HG03139 (cell line): Measurements from ENCODE around the gene MYO1H.
A peak's percentile ranks its signal among the peaks of the same experiment; 100 is the strongest.

Experiments
- ATAC-seq: cut with Tn5 transposase; IDR thresholded peaks from one replicate; pipeline ENCODE4 v1.9.1; 2021; ENCODE audit not compliant: unreplicated experiment

Gene MYO1H

DNA sequence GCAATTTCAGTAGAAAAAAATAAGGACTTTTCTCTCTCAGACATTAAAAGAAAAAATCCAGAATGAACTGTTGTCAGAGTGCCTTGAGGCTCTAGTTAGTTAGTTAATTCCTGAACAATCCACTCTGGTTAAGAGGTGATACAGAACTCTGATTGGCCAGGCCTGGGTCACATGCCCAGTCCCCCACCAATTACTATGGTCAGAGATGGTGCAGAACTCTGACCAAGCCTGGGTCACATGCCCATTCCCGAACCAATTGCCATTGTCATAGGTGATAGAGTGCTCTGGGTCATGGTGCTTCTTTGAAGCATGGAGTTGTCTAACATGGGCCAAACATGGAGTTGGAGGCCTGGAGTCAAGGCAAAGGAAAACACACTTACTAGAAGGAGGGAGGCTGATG, 11.1 kb upstream of the MYO1H start:
- ATAC-seq: no peak

DNA sequence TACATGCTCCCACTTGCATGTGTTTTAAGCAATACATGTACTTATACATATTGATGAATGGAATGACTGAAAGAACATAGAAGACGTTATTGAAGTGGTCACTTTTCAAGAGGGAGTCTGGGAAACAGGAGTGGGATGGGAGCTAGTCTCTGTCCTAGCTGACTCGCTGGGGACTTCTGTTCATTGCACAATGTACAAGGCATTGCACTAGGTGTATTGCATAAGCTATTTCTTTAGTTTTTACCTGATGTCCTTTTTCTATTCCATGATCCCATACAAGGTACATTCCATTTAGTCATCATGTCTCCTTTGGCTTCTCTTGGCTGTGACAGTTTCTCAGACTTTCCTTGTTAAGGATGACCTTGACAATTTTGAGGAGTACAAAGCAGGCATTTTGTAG, 4.0 kb upstream of the MYO1H start:
- ATAC-seq: no peak

DNA sequence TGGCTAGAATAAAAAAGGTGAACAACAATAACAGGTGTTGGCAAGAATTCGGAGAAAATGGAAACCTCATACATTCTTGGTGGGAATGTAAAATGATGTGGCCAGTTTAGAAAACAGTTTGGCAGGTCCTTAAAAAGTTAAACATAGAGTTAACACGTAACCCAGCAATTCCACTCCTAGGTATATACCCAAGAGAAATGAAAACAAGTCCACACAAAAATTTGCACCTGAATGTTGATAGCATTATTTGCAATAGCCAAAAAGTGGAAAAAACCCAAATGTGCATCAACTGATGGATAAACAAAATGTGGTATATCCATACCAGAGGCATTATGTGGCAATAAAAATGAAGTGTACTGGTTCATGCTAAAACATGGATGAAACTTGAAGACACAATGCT, 2.3 kb upstream of the MYO1H start:
- ATAC-seq: no peak

DNA sequence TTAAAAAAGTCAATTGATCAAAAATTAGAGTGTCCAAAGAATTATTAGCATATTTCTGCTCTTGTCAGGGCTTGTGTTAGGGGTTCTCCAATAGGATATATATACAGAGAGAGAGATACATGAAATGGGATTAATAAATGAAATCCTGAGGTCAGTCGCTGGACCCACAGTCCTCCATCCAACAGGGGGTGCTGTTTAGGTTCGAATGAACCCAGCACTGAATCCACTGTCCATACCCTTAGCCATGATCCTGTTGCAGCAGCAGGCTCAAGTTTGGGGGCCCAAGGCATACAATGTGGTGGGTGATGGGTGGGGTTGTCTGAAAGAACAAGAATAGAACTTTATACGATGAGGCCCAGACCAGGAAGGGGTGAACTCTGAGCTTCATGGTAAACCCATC, 780 bp upstream of the MYO1H start:
- ATAC-seq: no peak

DNA sequence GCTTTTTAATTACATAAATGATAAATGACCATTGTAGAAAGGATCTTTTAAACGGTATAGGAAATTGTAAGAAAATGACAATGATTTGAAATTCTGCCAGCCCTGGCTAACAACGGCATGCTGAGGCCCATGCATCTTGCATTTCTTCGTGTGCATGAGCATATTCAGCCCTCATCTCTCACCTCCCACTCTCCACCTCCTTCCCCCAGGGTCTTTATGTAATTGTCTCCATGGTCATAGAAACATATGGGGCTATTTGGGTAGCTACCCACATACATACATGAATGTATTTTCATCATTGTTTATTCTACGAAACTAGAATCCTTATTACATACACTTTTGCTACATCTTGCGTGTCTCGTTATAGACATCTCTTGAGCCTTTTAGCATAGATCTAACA, 4.5 kb downstream of the MYO1H start:
- ATAC-seq: no peak

DNA sequence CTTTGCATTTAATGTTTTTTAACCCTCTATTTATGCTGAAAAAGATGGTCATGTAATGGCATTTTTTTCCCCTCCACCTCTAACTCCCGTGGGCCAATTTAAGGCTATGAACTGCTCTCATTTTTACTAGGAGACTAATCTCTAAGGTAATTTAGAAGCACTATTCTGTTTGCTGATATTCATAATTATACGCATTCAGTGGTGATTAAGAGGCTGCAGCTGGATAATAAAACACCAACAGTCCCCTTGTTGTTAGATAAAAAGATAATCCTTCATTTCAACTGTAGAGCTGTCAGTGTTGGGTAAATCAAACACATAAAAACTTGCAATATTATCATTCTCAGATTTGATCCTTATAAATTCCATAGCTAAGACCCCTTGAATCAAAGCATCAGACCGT, 8.9 kb downstream of the MYO1H start:
- ATAC-seq: no peak

DNA sequence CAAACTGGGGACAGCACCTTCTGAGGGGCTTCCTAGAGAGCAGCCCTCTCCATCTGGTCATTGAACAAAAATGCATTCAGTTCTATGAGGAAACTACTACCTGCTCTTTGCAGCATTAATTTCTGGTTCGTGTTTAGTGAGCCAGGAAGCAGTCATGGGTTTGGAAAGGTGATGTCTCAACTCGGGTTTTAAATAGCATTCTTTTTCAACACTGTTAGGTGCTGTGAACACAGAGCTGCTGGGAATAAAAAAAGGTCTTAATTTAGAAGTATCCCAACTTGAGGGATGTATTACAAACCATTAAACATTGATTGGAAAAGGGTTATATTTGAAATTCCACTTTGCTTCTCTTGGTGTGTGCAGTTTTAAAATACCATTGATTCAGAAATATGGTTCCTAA, 9.3 kb downstream of the MYO1H start:
- ATAC-seq: no peak

DNA sequence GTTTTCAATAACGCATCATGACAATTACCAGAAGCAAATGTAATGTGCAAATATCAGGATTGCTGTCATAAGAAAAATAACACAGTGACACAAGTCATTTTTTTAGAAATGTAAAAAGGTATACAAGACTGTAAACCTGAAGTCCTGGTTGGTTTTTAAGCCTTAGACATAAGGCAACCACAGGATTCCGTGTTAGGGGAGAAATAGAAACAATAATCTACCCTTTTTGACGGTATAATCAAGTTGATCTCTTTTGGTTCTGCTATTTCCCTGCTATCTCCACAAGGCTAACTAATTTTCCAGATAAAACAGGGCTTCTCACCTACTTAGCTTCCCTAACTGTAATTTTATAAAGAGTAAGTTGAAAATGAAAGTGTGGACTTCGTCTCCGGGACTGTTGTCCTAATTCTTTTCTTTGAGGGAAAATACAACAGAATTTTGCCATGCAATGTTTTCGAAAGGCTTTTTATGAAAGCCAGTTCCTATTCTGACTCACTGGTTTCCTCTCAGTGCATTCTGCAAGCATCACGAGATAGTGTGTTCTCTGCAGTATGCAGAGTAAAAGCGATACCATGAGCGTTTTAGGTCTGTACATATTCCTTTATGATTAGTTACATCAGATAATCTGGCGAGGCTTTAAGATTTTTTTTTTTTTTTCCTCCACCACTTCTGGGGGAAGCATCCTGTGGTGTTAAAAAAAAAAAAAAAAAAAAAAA, 10.6 kb downstream of the MYO1H start:
- ATAC-seq: peak; percentile 60

DNA sequence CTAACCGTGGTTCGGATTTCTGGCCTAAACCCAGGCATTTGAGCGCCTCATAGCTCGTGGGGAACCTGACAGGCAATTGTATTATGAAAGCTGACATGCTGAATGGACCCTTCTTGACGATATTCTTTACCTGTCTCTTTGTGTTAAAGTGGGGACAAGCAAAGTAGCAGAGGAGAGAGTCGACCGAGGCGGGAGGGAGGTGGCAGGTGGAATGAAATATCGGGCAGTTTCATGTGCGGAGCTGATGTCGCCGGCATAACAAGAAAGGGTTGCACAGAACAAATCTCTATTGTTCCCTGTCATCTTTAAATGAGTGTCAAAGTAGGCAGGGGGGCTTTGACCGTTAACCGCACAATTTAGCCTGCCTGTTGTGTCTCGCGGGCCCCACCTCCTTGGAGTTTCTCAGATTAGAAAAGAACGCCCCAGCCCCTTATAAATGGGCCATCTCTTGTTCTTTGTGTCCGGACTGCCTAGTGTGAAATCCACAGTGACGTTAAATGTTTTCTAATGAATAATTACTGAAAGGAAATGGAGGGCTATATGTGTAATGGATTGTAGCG, 11.5 kb downstream of the MYO1H start:
- ATAC-seq: no peak

DNA sequence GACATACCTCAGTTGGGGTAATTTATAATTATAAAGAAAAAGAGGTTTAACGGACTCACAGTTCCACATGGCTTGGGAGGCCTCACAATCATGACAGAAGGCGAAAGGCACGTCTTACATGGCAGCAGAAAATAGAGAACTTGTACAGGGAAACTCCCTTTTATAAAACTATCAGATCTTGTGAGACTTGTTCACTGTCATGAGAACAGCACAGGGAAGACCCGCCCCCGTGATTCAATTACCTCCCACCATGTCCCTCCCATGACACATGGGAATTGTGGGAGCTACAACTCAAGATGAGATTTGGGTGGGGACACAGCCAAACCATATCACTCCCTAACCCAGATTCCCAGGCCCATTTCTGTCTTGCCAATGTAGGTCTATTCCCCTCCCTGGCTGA, 22.1 kb downstream of the MYO1H start:
- ATAC-seq: no peak

DNA sequence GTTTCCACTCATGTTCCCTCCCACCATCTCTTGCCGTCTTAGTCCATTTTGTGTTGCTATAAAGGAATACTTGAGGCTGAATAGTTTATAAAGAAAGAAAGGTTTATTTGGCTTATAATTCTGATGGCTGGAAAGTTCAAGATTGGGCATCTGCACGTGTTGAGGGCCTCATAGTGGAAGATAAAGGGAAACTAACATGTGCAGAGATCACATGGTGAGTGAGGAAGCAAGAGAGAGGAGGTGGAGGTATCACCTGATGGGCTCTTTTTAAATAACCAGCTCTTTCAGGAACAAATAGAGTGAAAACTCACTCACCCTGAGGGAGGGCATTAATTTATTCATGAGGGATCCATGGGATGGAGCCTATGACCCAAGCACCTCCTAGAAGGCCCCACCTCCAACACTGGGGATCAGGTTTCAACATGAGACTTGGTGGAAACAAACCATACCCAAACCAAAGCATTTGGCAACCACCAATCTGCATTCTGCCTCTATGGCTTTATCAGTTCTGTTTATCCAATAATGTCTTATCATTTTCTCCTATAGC, 29.5 kb downstream of the MYO1H start:
- no peak for ATAC-seq

DNA sequence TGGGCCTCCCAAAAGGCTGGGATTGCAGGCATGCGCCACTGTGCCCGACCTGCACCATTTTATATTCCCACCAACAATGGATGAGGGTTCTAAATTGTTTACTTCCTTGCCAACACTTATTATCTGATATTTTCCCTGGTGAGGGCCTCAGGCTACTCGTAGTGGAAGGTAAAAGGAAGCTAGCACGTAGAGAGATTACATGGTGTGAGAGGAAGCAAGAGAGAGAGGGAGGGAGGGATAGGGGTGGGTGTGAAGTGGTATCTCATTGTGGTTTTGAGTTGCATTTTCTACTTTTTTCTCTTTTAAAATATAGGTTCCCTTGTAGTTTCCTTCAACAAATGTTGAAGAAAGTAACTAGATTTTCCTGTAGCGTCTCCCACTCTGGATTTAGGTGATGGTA, 30.9 kb downstream of the MYO1H start:
- ATAC-seq: no peak

DNA sequence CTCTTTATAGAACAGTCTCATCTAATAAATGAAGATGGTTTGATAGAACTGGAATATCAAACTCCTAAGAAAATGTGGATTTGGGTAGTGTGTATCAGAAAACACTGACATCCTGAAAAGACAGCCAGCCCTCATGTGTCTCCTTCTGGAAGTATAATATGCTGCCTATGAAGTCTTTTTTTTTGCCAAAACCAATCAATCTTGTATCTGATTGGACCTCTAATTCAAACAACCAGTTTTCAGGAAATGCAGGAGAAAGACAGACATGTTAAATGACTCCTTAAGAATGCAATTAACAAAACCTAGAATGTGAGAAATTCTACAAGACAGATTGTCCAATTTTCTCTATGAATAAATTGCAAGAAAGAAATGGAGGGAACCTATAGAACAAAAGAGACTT, 34.3 kb downstream of the MYO1H start:
- ATAC-seq: no peak

DNA sequence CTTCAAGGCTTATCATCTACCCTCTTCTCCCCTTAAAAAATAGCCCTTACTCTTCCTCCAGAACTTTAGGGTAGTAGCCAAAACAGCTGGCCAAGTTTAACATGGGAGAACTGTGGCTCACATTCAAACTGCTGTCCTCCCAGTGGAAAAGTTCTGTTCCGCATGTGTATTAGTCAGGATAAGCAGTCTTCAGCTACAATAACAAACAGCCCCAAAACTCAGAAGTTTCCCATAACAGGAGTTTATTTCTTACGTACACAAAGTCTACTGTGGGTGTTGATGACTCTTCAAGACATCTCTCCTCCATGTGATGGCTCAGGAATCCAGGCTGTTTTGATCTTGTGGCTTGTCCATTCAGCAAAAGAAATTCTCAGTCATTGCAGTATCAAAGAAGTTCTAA, 35.5 kb downstream of the MYO1H start:
- ATAC-seq: no peak

DNA sequence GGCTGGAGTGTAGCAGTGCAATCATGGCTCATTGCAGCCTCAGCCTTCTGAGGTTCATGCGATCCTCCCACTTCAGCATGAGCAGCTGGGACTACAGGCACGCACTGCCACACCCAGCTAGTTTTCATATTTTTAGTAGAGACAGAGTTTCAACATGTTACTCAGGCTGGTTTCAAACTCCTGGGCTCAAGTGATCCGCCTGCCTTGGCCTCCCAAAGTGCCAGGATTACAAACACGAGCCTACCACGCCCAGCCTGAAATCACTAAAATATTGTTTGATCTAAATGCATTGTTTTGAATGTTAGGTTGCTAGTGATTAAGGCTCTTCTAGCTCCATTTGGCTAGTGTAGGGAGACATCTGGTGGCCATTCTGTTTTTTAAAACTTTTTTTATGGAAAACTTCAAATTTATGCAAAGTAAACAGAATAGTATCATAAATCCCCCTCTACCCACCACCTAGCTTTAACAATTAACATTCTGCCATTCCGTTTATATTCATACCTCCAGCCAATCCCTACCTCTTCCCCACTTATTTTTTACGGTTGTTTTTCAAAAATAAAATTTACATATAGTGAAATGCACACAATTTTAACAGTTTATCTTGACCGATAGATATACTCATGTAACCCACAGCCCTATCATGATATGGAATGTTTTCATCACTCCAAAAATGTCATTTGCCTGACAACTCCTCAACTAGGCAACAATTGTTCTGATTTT, 37.8 kb downstream of the MYO1H start:
- no peak for ATAC-seq

DNA sequence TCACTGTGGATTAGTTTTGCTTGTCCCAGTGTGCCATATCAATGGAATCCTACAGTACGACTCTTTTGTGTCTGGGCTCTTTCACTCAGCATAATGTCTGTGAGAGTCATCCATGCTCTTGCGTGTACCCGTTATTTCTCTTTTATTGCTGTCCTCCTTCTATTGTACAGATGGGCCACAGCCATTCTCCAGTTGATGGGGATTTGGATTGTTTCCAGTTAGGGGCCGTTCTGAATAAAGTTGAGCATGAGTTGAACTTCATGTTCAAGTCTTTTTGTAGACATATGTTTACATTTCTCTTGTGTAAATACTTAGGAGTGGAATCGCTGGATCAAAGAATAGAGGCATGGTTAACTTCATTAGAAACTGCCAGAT, 38.3 kb downstream of the MYO1H start:
- no peak for ATAC-seq

DNA sequence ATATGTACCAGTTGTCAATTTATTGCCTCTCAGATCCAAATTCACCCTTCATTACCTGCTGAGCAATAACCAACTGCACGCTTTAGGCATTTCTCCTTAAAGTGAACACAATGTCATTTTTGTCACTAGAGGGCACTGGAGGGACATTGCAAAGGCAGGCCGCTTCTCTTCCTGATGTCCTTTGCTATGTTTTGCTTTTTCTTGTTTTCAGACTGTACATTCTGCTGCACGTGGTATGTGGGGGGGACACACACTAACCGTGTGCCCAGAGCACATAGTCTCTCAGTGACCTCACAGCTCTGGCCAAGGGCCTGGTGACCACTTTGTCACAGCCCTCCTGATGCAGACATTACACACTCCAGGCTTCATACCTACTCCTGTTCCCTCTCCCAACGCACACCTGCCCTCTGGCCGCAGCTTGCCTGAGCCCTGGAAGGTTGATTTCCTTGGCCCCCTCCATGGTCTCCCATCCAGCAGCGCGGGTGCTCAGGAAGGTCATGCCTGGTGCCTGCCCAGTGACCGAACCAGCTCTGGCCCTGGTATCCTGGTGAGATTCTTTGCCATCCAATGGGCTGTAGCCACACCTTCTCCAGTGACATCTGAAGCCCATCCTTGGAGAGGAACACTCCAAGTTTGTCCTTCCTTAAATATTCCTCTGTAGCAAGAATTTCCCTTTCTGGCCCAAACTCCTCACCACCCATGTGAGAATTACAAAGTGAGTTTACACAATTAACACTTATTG, 39.9 kb downstream of the MYO1H start:
- no peak for ATAC-seq

DNA sequence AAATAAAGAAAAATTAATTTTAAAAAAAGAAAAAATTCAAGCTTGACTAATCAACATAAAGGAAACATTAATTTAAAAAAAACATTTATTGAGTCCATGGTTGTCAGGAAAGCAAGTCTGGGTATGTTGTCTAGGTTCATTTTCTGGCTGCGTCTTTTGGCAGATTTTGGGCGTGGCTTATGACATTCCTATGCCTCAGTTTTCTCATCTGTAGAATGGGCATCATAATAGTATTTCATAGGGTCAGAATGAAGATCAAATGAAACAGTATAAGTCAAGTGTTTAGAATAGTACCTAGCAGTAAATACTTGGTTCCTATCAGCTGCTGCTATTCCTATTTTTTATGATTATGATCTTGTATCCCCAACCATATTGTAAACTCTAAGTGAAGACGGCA, 40.5 kb downstream of the MYO1H start:
- no peak for ATAC-seq

DNA sequence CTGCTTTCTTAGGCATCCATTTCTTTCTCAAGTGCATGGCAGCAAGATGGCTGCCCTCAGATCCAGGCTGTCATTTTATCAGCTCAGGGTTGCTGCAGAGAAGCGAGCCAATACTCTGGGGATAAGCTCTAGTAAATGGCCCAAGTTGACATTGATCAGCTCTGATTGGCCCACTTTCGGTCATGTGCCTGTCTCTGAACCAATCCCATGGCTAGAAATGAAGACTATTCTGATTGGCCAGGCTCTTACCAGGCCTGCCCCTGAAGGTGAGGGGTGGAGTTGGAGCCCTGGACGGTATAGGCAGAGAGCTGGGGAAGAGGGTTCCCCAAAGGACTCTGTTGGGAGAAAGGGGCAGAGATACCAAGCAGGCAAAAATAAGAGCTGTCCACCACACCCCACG, 41.4 kb downstream of the MYO1H start:
- ATAC-seq: no peak

DNA sequence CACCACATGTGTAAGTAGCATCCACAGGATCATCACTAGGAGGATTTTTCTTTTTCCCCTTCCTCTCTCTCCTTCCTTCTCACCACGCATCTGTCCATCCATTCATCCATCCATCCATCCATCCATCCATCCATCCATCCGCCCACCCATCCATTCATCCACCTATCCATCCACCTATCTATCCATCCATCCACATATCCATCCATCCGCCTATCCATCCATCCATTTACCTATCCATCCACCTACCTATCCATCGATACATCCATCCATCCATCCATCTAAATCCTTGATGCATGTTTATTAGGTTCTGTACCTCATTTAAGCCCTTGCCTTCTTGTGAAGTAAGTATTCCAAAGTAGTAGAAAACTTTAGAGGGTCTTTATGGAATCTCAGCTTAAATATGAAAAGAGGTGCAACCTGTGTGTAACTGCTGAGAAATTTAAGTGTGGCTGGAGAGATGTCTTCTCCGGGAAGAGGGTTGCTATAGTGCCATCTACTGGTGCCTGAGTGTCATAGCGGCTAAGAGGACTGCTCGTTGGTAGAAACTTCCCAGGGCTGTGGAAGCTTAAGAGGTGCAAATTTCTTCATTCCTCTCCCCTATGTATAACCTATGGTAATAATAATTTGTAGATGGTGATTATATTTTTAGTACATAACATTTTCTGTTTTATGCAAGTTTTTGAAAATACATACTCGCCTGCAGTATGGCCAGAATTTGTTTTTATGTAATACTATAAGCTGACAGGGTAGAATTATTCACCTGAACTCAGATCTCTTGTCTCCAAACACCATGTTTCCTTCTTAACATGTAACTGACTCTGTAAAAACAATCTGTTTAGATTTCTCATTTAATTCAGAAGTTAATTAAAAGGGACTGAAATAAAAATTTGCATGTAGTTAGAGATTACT, 46.0 kb downstream of the MYO1H start:
- ATAC-seq: no peak

DNA sequence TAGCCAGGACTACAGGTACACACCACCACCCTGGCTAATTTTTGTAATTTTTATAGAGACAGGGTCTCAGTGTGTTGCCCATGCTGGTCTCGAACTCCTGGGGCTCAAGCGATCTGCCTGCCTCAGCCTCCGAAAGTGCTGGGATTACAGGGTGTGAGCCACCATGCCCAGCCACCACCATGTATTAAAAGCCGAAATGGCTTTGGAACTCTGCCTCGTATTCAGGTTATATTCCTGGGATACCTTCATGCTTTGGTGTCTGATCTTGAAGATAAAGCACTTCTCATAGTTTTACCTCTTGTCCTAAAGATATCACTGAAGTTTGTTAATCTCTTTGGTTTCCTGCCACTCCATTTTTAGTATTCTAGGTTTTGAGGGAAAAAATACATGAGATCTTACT, 47.2 kb downstream of the MYO1H start:
- no peak for ATAC-seq
